ENCODE results near the gene XPNPEP3. TPM values are rescaled to one million over a fixed set of nuclear protein-coding genes. Genes with fewer than 3 reads are reported as not detected.
"Not testable (repeated sequence)": the region's sequence is repeated elsewhere in the genome, so short reads cannot be mapped to it uniquely, and the experiment has no call there.

XPNPEP3 gene
- total RNA-seq, 1 donor from 2014 or later: 12.8 TPM

DNA sequence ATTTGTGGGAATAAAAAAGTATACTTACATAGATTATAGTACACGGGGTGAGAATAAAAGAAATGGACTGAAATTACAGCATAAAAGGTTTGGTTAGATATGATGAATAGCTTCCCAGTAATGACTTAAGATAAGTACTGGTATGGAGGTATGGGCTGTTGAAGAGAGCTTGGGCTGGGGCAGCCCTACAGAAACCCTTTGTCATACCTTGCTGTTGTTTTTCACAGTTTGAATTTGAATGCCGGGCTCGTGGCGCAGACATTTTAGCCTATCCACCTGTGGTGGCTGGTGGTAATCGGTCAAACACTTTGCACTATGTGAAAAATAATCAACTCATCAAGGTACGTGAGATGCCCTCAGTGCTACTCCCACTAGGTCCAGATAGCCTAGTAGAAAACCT is 51.9 kb downstream of the XPNPEP3 start:
- H3K27me3 ChIP-seq: no peaks in the 10 kb centered on the region
- no peak for DNase-seq (ENCODE audit: extremely low spot score in 2 of 2)
- H3K4me3 ChIP-seq: no peak overlapping the region
- no peaks in the 10 kb centered on the region for H3K4me1 ChIP-seq
- no peak overlapping the region for H3K27ac ChIP-seq
- H3K9me3 ChIP-seq: no peaks in the 10 kb centered on the region
- TF ChIP-seq POLR2A (IDR thresholded peaks at IDR 0.05) (no peak), POLR2AphosphoS5 (IDR thresholded peaks at IDR 0.05; ENCODE audit: insufficient read depth in 1 of 2, low read depth in 1 of 2) (no peak)
- TF ChIP-seq, protein P1, sequence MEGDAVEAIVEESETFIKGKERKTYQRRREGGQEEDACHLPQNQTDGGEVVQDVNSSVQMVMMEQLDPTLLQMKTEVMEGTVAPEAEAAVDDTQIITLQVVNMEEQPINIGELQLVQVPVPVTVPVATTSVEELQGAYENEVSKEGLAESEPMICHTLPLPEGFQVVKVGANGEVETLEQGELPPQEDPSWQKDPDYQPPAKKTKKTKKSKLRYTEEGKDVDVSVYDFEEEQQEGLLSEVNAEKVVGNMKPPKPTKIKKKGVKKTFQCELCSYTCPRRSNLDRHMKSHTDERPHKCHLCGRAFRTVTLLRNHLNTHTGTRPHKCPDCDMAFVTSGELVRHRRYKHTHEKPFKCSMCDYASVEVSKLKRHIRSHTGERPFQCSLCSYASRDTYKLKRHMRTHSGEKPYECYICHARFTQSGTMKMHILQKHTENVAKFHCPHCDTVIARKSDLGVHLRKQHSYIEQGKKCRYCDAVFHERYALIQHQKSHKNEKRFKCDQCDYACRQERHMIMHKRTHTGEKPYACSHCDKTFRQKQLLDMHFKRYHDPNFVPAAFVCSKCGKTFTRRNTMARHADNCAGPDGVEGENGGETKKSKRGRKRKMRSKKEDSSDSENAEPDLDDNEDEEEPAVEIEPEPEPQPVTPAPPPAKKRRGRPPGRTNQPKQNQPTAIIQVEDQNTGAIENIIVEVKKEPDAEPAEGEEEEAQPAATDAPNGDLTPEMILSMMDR (IDR thresholded peaks at IDR 0.05): no peak
- peaks cover 0 to 14% of the 10 kb centered on the region in 2 donors for H3K36me3 ChIP-seq
- intact Hi-C loops (cut with DNase I): no loop called here

DNA sequence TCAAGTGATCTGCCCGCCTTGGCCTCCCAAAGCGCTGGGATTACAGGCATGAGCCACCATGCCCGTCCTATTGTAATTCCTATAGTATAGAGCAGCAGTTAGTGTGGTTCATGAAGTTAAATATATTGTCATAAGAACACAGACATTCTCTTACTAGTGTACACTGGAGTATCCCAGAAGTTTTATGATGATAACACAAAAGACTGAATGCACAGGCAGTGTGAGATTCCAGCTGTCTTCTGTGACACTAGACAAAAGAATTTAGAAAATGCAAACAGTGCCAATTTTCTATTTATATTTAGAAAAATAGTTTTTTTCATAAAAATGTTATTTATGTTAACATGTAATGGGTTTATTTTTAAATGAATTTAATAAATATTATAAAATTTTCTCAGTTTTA is 54.8 kb downstream of the XPNPEP3 start:
- Histone ChIP-seq H3K27ac (no peak overlapping the region), H3K4me3 (no peak overlapping the region), H3K4me1 (no peaks in the 10 kb centered on the region), H3K9me3 (no peaks in the 10 kb centered on the region), H3K27me3 (no peaks in the 10 kb centered on the region), H3K36me3 (peaks cover 0 to 31% of the 10 kb centered on the region in 2 donors)
- intact Hi-C loops (cut with DNase I): no loop called here
- TF ChIP-seq POLR2AphosphoS5 (IDR thresholded peaks at IDR 0.05; ENCODE audit: insufficient read depth in 1 of 2, low read depth in 1 of 2) (no peak), POLR2A (IDR thresholded peaks at IDR 0.05) (no peak)
- TF ChIP-seq, protein P1 (IDR thresholded peaks at IDR 0.05): no peak
- DNase-seq (ENCODE audit: extremely low spot score in 2 of 2): no peak

DNA sequence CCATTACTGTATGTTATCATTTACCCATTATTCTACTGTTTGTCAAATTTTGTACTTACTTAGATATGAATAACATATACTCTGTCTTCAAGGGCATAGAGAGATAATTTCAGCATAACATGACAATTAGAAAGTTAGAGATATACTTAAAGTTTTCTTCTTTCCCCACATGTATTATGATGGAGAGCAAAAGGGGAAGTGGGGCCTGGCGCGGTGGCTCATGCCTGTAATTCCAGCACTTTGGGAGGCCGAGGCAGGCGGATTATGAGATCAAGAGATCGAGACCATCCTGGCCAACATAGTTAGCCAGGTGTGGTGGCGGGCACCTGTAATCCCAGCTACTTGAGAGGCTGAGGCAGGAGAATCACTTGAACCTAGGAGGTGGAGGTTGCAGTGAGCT is 56.0 kb downstream of the XPNPEP3 start:
- H3K4me3 ChIP-seq; DNase-seq (ENCODE audit: extremely low spot score in 2 of 2); H3K4me1 ChIP-seq; H3K27ac ChIP-seq; H3K27me3 ChIP-seq; intact Hi-C loops (cut with DNase I); H3K9me3 ChIP-seq: not testable (repeated sequence)
- peaks cover 0 to 34% of the 10 kb centered on the region in 2 donors for H3K36me3 ChIP-seq

DNA sequence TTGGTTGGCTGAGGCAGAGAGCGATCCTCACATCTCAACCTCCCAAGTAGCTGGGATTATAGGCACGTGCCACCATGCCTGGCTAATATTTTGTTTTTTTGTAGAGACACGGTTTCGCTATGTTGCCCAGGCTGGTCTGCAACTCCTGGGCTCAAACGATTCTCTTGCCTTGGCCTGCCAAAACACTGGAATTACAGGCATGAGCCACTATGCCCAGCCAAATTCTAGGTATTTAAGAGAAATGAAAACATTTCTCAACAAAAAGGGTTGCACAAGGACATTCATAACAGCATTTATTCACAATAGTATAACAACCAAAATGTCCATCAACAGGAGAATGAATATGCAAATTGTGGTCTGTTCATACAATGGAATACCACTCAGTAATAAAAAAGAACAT is 62.5 kb downstream of the XPNPEP3 start:
- DNase-seq (ENCODE audit: extremely low spot score in 2 of 2): no peak
- peaks cover 0 to 36% of the 10 kb centered on the region in 2 donors for H3K36me3 ChIP-seq

DNA sequence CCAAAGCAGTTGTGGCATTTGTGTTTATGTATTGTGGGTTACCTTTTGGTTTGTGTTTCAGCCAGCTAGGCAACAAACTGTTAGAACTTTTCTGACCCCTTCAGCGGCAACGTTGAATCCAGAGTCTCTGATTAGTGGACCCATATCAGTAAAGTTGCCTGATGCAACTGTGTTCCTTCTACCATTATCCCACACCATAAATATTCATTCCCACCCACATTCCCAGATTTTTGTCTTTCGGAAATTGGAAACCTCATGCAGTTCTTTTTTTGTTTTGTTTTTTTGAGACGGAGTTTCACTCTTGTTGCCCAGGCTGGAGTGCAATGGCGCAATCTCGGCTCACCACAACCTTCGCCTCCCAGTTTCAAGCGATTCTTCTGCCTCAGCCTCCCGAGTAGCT is 63.6 kb downstream of the XPNPEP3 start:
- TF ChIP-seq POLR2A (IDR thresholded peaks at IDR 0.05) (no peak), POLR2AphosphoS5 (IDR thresholded peaks at IDR 0.05; ENCODE audit: insufficient read depth in 1 of 2, low read depth in 1 of 2) (no peak)
- TF ChIP-seq, protein P1 (IDR thresholded peaks at IDR 0.05): no peak
- H3K9me3 ChIP-seq: no peaks in the 10 kb centered on the region
- no peaks in the 10 kb centered on the region for H3K27me3 ChIP-seq
- intact Hi-C loops (cut with DNase I): no loop called here
- no peak for DNase-seq (ENCODE audit: extremely low spot score in 2 of 2)
- H3K4me3 ChIP-seq: no peak overlapping the region
- H3K27ac ChIP-seq: no peak overlapping the region
- peaks cover 0 to 41% of the 10 kb centered on the region in 2 donors for H3K36me3 ChIP-seq
- H3K4me1 ChIP-seq: no peaks in the 10 kb centered on the region

More for the DNA sequence above, 62.5 kb downstream of the XPNPEP3 start:
- intact Hi-C loops (cut with DNase I): no loop called here
- H3K4me1 ChIP-seq: no peaks in the 10 kb centered on the region
- no peak for TF ChIP-seq POLR2AphosphoS5 (IDR thresholded peaks at IDR 0.05; ENCODE audit: insufficient read depth in 1 of 2, low read depth in 1 of 2)
- TF ChIP-seq POLR2A (IDR thresholded peaks at IDR 0.05): no peak
- TF ChIP-seq, protein P1 (IDR thresholded peaks at IDR 0.05): no peak
- H3K27ac ChIP-seq: no peak overlapping the region
- H3K27me3 ChIP-seq: no peaks in the 10 kb centered on the region
- no peak overlapping the region for H3K4me3 ChIP-seq
- H3K9me3 ChIP-seq: no peaks in the 10 kb centered on the region

Measured in vagina (tissue), 2 donors.